ENCODE data around the gene PUM1. TPM values are rescaled to one million over a fixed set of nuclear protein-coding genes. Genes with fewer than 3 reads are reported as not detected.

PUM1 gene
- total and polyA plus RNA-seq, 2 of the 8 experiments (the other 6 are each of a cell fraction or from before 2014, with no cell fraction given), result 122 to 177 TPM

- FAIRE-seq (no peak), DNase-seq (ENCODE audit: low read depth in 1 of 2, low spot score in 2 of 2) (no peak)
- H3K27me3 ChIP-seq (replicated peaks in 1 of 4; ENCODE audit: control insufficient read depth in 3 of 4, extremely low read depth in 1 of 4, insufficient read depth in 3 of 4, low read length in 3 of 4), result no peaks in the 10 kb centered on the region
- no peak overlapping the region for H3K14ac ChIP-seq (ENCODE audit: insufficient read length)
- no peak overlapping the region for H2BK12ac ChIP-seq (ENCODE audit: low read depth, low read length)
- H3K79me1 ChIP-seq (ENCODE audit: low read depth, low read length), result peaks cover 5% of the 10 kb centered on the region
- H3K9ac ChIP-seq (replicated peaks in 1 of 4; ENCODE audit: extremely low read depth in 1 of 4, low read depth in 3 of 4, low read length in 3 of 4), result no peak overlapping the region
- H2BK5ac ChIP-seq (ENCODE audit: low read depth, low read length), result no peak overlapping the region
- no peak overlapping the region for H4K5ac ChIP-seq (ENCODE audit: insufficient read length, low read depth, low read length)
- no peak overlapping the region for H3K18ac ChIP-seq (ENCODE audit: extremely low read depth, low read length)
- H2BK15ac ChIP-seq (ENCODE audit: low read length), result no peak overlapping the region
- H3K4me1 ChIP-seq (replicated peaks in 1 of 4; ENCODE audit: control insufficient read depth in 3 of 4, insufficient read depth in 4 of 4, low read length in 3 of 4), result peaks cover 0 to 9% (median 2%) of the 10 kb centered on the region in 4 experiments; a peak in 2 of 7 replicates
- ChIA-PET POLR2A (ENCODE audit: partially characterized antibody) (no interaction called here), CTCF (ENCODE audit: partially characterized antibody) (interaction anchor here (0.7 kb wide), 1 partner anchor 144 kb away, joined by 3 read pairs; no protein-coding TSS in a partner anchor)
- H3K9me3 ChIP-seq (ENCODE audit: insufficient read depth in 2 of 2, low read depth in 1 of 2, low read length in 1 of 2), result no peaks in the 10 kb centered on the region
- no peak overlapping the region for H3K56ac ChIP-seq (replicated peaks; ENCODE audit: insufficient read length, low read depth, low read length)
- H3K23ac ChIP-seq (ENCODE audit: insufficient read length), result no peak overlapping the region
- H3K4me3 ChIP-seq (ENCODE audit: extremely low read depth in 1 of 4, insufficient read depth in 2 of 4, low read depth in 3 of 4, low read length in 4 of 4), result peak overlapping the region in 1 of 4 experiments; percentile 17; a peak in 1 of 8 replicates
- no peak overlapping the region for H2AK5ac ChIP-seq (ENCODE audit: low read depth, low read length)
- peaks cover 0 to 22% (median 2%) of the 10 kb centered on the region in 4 experiments; a peak in 2 of 8 replicates for H3K36me3 ChIP-seq (ENCODE audit: control insufficient read depth in 2 of 4, insufficient read depth in 4 of 4, low read length in 3 of 4)
- no peak overlapping the region for H2BK120ac ChIP-seq (replicated peaks; ENCODE audit: low read depth, low read length)
- WGBS, 2 experiments (ENCODE audit: extremely low coverage in 1 of 2, insufficient coverage in 1 of 2, insufficient read length in 1 of 2, insufficient replicate concordance in 2 of 2, low coverage in 1 of 2, low lambda C conversion rate in 2 of 2, missing lambda C conversion rate in 1 of 2), result 83% methylated on average over 1 of the region's 1 CpG; no CpG with 5 or more reads in 1 of the 2 experiments
- peaks cover 21 to 39% of the 10 kb centered on the region in 2 experiments for H4K20me1 ChIP-seq (replicated peaks in 1 of 2; ENCODE audit: control insufficient read depth in 1 of 2, insufficient read depth in 2 of 2, low read length in 2 of 2)
- H3K23me2 ChIP-seq (ENCODE audit: low read depth, low read length), result no peaks in the 10 kb centered on the region
- no peak overlapping the region for H4K91ac ChIP-seq (replicated peaks; ENCODE audit: insufficient read length, low read length)
- H3K27ac ChIP-seq (ENCODE audit: low read depth, low read length), result no peak overlapping the region
- no peak overlapping the region for H4K8ac ChIP-seq (ENCODE audit: extremely low read depth, insufficient read depth, low read length)
- no peak overlapping the region; a peak in 1 of 4 replicates for H3K4me2 ChIP-seq (ENCODE audit: insufficient read depth in 1 of 2, low read depth in 2 of 2, low read length in 2 of 2)
- peaks cover 47 to 100% of the 10 kb centered on the region in 2 experiments for H3K79me2 ChIP-seq (ENCODE audit: control insufficient read depth in 1 of 2, insufficient read depth in 2 of 2, low read length in 2 of 2)
- no peak overlapping the region for H2AFZ ChIP-seq (ENCODE audit: low read length)
- no peak overlapping the region for H3K4ac ChIP-seq (replicated peaks; ENCODE audit: insufficient read length, low read depth, low read length)
- H2BK20ac ChIP-seq (ENCODE audit: low read length), result no peak overlapping the region
- TF ChIP-seq, protein P1, sequence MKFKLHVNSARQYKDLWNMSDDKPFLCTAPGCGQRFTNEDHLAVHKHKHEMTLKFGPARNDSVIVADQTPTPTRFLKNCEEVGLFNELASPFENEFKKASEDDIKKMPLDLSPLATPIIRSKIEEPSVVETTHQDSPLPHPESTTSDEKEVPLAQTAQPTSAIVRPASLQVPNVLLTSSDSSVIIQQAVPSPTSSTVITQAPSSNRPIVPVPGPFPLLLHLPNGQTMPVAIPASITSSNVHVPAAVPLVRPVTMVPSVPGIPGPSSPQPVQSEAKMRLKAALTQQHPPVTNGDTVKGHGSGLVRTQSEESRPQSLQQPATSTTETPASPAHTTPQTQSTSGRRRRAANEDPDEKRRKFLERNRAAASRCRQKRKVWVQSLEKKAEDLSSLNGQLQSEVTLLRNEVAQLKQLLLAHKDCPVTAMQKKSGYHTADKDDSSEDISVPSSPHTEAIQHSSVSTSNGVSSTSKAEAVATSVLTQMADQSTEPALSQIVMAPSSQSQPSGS (IDR thresholded peaks at IDR 0.05; ENCODE audit: low read length), result no peak
- TF ChIP-seq TAF1 (IDR thresholded peaks at IDR 0.05; ENCODE audit: low read depth, low read length) (no peak), ZNF274 (IDR thresholded peaks at IDR 0.05; ENCODE audit: borderline replicate concordance, extremely low read depth, low read length) (no peak), CHD1 (IDR thresholded peaks at IDR 0.05; ENCODE audit: low read depth, low read length) (no peak), TBP (IDR thresholded peaks at IDR 0.05; ENCODE audit: low read depth, low read length) (no peak), POU5F1 (IDR thresholded peaks at IDR 0.05; ENCODE audit: low read depth, low read length) (no peak), GABPA (IDR thresholded peaks at IDR 0.05; ENCODE audit: borderline replicate concordance, insufficient read depth, low read length) (no peak), SIRT6 (IDR thresholded peaks at IDR 0.05; ENCODE audit: low read length) (no peak)
- TF ChIP-seq, protein P2, sequence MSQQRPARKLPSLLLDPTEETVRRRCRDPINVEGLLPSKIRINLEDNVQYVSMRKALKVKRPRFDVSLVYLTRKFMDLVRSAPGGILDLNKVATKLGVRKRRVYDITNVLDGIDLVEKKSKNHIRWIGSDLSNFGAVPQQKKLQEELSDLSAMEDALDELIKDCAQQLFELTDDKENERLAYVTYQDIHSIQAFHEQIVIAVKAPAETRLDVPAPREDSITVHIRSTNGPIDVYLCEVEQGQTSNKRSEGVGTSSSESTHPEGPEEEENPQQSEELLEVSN (IDR thresholded peaks at IDR 0.05), result no peak
Observed at GRCh38 chr1:31032266-31032665, 33.3 kb downstream of the PUM1 start.

All from H1 (cell line).